Measurements from ENCODE around the gene SLC16A1. TPM values are rescaled to one million over a fixed set of nuclear protein-coding genes. Genes with fewer than 3 reads are reported as not detected.

The SLC16A1 gene
- total and polyA plus RNA-seq, 2 of the 8 experiments (the other 6 are each of a cell fraction or from before 2014, with no cell fraction given), result 435 to 545 TPM

GRCh38 chr1:112872551-112872962 is 83.4 kb downstream of the SLC16A1 start (continued):
- no peak for TF ChIP-seq TAF7 (optimal IDR thresholded peaks at IDR 0.05; ENCODE audit: borderline replicate concordance, low read depth, low read length)
- no peak for TF ChIP-seq SAP30 (IDR thresholded peaks at IDR 0.05; ENCODE audit: insufficient read depth, insufficient replicate concordance, low read length)
- no peak for TF ChIP-seq SIX5 (IDR thresholded peaks at IDR 0.05; ENCODE audit: low read depth, low read length)
- no peak for TF ChIP-seq KDM5A (IDR thresholded peaks at IDR 0.05; ENCODE audit: low read length)
- no peak for TF ChIP-seq SP2 (IDR thresholded peaks at IDR 0.05; ENCODE audit: low read length)
- no peak for TF ChIP-seq CBX8 (IDR thresholded peaks at IDR 0.05; ENCODE audit: borderline replicate concordance, low read depth, low read length)
- TF ChIP-seq NANOG (IDR thresholded peaks at IDR 0.05; ENCODE audit: insufficient read depth, low read depth, low read length, poor library complexity, severe bottlenecking), result no peak
- TF ChIP-seq CHD1 (IDR thresholded peaks at IDR 0.05; ENCODE audit: low read depth, low read length), result no peak

Measured in H1 (cell line).